Measurements from ENCODE around the gene LRRK1. TPM values are rescaled to one million over a fixed set of nuclear protein-coding genes. Genes with fewer than 3 reads are reported as not detected.

LRRK1 gene
- total and polyA plus RNA-seq, 11 donors = 1.3 to 12.7 (median 2.1) TPM

GRCh38 chr15:101105059-101105891, 186.1 kb downstream of the LRRK1 start:
- H3K4me1 ChIP-seq = peaks cover 0 to 13% (median 0%) of the 10 kb centered on the region in 12 donors
- 48 to 70% (median 58%) methylated on average over 7 of the region's 7 CpGs for WGBS, 4 donors
- TF ChIP-seq POLR2A (IDR thresholded peaks at IDR 0.05) = no peak
- TF ChIP-seq, protein P1, sequence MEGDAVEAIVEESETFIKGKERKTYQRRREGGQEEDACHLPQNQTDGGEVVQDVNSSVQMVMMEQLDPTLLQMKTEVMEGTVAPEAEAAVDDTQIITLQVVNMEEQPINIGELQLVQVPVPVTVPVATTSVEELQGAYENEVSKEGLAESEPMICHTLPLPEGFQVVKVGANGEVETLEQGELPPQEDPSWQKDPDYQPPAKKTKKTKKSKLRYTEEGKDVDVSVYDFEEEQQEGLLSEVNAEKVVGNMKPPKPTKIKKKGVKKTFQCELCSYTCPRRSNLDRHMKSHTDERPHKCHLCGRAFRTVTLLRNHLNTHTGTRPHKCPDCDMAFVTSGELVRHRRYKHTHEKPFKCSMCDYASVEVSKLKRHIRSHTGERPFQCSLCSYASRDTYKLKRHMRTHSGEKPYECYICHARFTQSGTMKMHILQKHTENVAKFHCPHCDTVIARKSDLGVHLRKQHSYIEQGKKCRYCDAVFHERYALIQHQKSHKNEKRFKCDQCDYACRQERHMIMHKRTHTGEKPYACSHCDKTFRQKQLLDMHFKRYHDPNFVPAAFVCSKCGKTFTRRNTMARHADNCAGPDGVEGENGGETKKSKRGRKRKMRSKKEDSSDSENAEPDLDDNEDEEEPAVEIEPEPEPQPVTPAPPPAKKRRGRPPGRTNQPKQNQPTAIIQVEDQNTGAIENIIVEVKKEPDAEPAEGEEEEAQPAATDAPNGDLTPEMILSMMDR (IDR thresholded peaks at IDR 0.05) = no peak
- H3K27me3 ChIP-seq = no peaks in the 10 kb centered on the region
- H3K4me3 ChIP-seq = no peak overlapping the region
- intact Hi-C loops (cut with DNase I) = no loop called here
- ATAC-seq (peak; percentile 30 to 80 (median 66)), DNase-seq (peak in 1 of 5 donors; percentile 59)
- no peaks in the 10 kb centered on the region for H3K9me3 ChIP-seq
- no peaks in the 10 kb centered on the region for H3K36me3 ChIP-seq
- peak overlapping the region in 7 of 12 donors; percentile 2 to 64 (median 49) for H3K27ac ChIP-seq

DNA sequence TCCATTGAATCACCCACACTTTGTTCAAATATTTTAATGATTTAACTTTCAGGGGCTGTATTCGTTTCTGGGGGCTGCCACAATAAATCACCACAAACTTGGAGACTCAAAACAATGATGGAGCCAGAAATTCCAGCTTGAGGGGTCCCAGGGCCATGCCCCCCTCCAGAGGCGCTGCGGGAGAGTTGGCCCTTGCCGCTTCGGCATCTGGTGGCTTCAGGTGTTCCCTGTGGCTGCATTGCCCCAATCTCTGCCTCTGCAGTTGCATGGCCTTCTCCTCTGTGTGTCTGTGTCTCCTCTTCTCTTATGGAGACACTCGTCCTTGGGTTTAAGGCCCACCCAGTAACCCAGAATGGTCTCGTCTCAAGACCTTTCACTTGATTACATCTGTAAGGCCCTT, 187.9 kb downstream of the LRRK1 start:
- Histone ChIP-seq H3K36me3 (no peaks in the 10 kb centered on the region), H3K4me1 (peaks cover 0 to 19% (median 2%) of the 10 kb centered on the region in 12 donors), H3K27ac (no peak overlapping the region), H3K4me3 (no peak overlapping the region), H3K9me3 (no peaks in the 10 kb centered on the region), H3K27me3 (no peaks in the 10 kb centered on the region)
- TF ChIP-seq, protein P1 (IDR thresholded peaks at IDR 0.05) = no peak
- TF ChIP-seq POLR2A (IDR thresholded peaks at IDR 0.05) = no peak
- 84 to 91% (median 89%) methylated on average over 7 of the region's 7 CpGs for WGBS, 4 donors
- DNase-seq (no peak), ATAC-seq (no peak)
- intact Hi-C loops (cut with DNase I) = no loop called here

GRCh38 chr15:101107625-101108460, 188.7 kb downstream of the LRRK1 start:
- ATAC-seq (no peak), DNase-seq (no peak)
- Histone ChIP-seq H3K27ac (no peak overlapping the region), H3K27me3 (no peaks in the 10 kb centered on the region), H3K4me3 (no peak overlapping the region), H3K4me1 (peaks cover 0 to 19% (median 2%) of the 10 kb centered on the region in 12 donors), H3K9me3 (no peaks in the 10 kb centered on the region), H3K36me3 (no peaks in the 10 kb centered on the region)
- 72 to 81% (median 76%) methylated on average over 6 of the region's 6 CpGs for WGBS, 4 donors
- intact Hi-C loops (cut with DNase I) = no loop called here
- no peak for TF ChIP-seq POLR2A (IDR thresholded peaks at IDR 0.05)
- TF ChIP-seq, protein P1 (IDR thresholded peaks at IDR 0.05) = no peak

- Histone ChIP-seq H3K4me1 (peaks cover 0 to 19% (median 2%) of the 10 kb centered on the region in 12 donors), H3K27me3 (no peaks in the 10 kb centered on the region), H3K27ac (no peak overlapping the region), H3K9me3 (no peaks in the 10 kb centered on the region), H3K4me3 (no peak overlapping the region), H3K36me3 (no peaks in the 10 kb centered on the region)
- intact Hi-C loops (cut with DNase I) = no loop called here
- no peak for TF ChIP-seq POLR2A (IDR thresholded peaks at IDR 0.05)
- TF ChIP-seq, protein P1 (IDR thresholded peaks at IDR 0.05) = no peak
- WGBS, 4 donors = 88 to 92% (median 90%) methylated on average over 9 to 10 of the region's 10 CpGs
- ATAC-seq = no peak
- DNase-seq = no peak
These were observed 189.3 kb downstream of the LRRK1 start for GRCh38 chr15:101108461-101108775.
